ENCODE results near the gene HDDC2.

DNA sequence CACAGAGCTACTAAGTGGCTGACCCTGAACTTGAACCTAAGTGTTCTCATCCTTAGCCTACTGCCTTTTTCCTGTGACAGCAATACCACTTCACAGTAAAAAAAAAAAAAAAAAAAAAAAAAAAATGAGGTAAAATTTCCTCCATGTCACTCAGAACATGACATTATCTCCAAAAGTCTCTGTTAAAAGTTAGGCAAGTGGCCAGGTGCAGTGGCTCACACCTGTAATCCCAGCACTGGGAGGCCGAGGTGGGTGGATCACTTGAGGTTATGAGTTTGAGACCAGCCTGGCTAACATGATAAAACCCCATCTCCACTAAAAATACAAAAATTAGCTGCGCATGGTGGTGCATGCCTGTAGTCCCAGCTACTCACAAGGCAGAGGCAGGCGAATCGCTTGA lies 11.2 kb upstream of the HDDC2 start:
- TF ChIP-seq, protein P1, sequence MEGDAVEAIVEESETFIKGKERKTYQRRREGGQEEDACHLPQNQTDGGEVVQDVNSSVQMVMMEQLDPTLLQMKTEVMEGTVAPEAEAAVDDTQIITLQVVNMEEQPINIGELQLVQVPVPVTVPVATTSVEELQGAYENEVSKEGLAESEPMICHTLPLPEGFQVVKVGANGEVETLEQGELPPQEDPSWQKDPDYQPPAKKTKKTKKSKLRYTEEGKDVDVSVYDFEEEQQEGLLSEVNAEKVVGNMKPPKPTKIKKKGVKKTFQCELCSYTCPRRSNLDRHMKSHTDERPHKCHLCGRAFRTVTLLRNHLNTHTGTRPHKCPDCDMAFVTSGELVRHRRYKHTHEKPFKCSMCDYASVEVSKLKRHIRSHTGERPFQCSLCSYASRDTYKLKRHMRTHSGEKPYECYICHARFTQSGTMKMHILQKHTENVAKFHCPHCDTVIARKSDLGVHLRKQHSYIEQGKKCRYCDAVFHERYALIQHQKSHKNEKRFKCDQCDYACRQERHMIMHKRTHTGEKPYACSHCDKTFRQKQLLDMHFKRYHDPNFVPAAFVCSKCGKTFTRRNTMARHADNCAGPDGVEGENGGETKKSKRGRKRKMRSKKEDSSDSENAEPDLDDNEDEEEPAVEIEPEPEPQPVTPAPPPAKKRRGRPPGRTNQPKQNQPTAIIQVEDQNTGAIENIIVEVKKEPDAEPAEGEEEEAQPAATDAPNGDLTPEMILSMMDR (IDR thresholded peaks at IDR 0.05; ENCODE audit: low read depth, low read length, poor library complexity, severe bottlenecking) = no peak
- no peak for TF ChIP-seq EZH2phosphoT487 (IDR thresholded peaks at IDR 0.05; ENCODE audit: borderline replicate concordance, low read length)
